ENCODE data around the gene MAPKAPK3. TPM values are rescaled to one million over a fixed set of nuclear protein-coding genes. Genes with fewer than 3 reads are reported as not detected.

The MAPKAPK3 gene
- total RNA-seq, 2 experiments from 2014 or later: 166 to 171 TPM

GRCh38 chr3:50610181-50610971 lies 6.6 kb upstream of the MAPKAPK3 start:
- peak overlapping the region; percentile 92 for H3K4me3 Mint-ChIP-seq
- H3K36me3 Mint-ChIP-seq: peaks cover 91% of the 10 kb centered on the region
- peak overlapping the region; percentile 100 for H3K27ac Mint-ChIP-seq
- H3K27me3 Mint-ChIP-seq: peaks cover 9% of the 10 kb centered on the region
- DNase-seq: peak; percentile 39
- no peaks in the 10 kb centered on the region for H3K9me3 Mint-ChIP-seq
- H3K4me1 Mint-ChIP-seq: peaks cover 53% of the 10 kb centered on the region

GRCh38 chr3:50610992-50611463 lies 5.9 kb upstream of the MAPKAPK3 start:
- Mint-ChIP-seq H3K4me1 (peaks cover 53% of the 10 kb centered on the region), H3K4me3 (peak overlapping the region; percentile 92), H3K27me3 (peaks cover 9% of the 10 kb centered on the region), H3K9me3 (no peaks in the 10 kb centered on the region), H3K27ac (peak overlapping the region; percentile 100), H3K36me3 (peaks cover 88% of the 10 kb centered on the region)
- no peak for DNase-seq

- Mint-ChIP-seq H3K4me3 (peak within 1 kb of the TSS; percentile 92), H3K9me3 (no peaks in the 10 kb centered on the region), H3K4me1 (peaks cover 57% of the 10 kb centered on the region), H3K27ac (peak within 1 kb of the TSS; percentile 100), H3K36me3 (peaks cover 84% of the 10 kb centered on the region), H3K27me3 (peaks cover 9% of the 10 kb centered on the region)
- peak; percentile 99 for DNase-seq
Observed at GRCh38 chr3:50611464-50612233, 5.3 kb upstream of the MAPKAPK3 start, which contains the start of gene CISH. CISH (minus strand) TSS chr3:50611774; CDS start chr3:50611650, 124 bp downstream.

- no peaks in the 10 kb centered on the region for H3K9me3 Mint-ChIP-seq
- H3K27me3 Mint-ChIP-seq: peaks cover 9% of the 10 kb centered on the region
- H3K4me3 Mint-ChIP-seq: peak overlapping the region; percentile 92
- H3K4me1 Mint-ChIP-seq: peaks cover 55% of the 10 kb centered on the region
- H3K36me3 Mint-ChIP-seq: peaks cover 77% of the 10 kb centered on the region
- peak overlapping the region; percentile 98 for H3K27ac Mint-ChIP-seq
- DNase-seq: no peak
Observed at GRCh38 chr3:50612234-50612882, 4.6 kb upstream of the MAPKAPK3 start.

GRCh38 chr3:50612970-50613846 lies 3.7 kb upstream of the MAPKAPK3 start:
- peaks cover 73% of the 10 kb centered on the region for H3K36me3 Mint-ChIP-seq
- H3K27ac Mint-ChIP-seq: peak overlapping the region; percentile 98
- no peak for DNase-seq
- H3K4me3 Mint-ChIP-seq: peak overlapping the region; percentile 92
- peaks cover 48% of the 10 kb centered on the region for H3K4me1 Mint-ChIP-seq
- peaks cover 9% of the 10 kb centered on the region for H3K27me3 Mint-ChIP-seq
- no peaks in the 10 kb centered on the region for H3K9me3 Mint-ChIP-seq

GRCh38 chr3:50615190-50615589 lies 1.8 kb upstream of the MAPKAPK3 start:
- Mint-ChIP-seq H3K4me1 (peaks cover 54% of the 10 kb centered on the region), H3K36me3 (peaks cover 71% of the 10 kb centered on the region), H3K9me3 (no peaks in the 10 kb centered on the region), H3K4me3 (peak overlapping the region; percentile 92), H3K27me3 (peaks cover 9% of the 10 kb centered on the region), H3K27ac (peak overlapping the region; percentile 95)
- DNase-seq: no peak

- peak; percentile 85 for DNase-seq
- H3K9me3 Mint-ChIP-seq: no peaks in the 10 kb centered on the region
- peaks cover 9% of the 10 kb centered on the region for H3K27me3 Mint-ChIP-seq
- peaks cover 60% of the 10 kb centered on the region for H3K4me1 Mint-ChIP-seq
- peak overlapping the region; percentile 92 for H3K4me3 Mint-ChIP-seq
- H3K36me3 Mint-ChIP-seq: peaks cover 70% of the 10 kb centered on the region
- peak overlapping the region; percentile 95 for H3K27ac Mint-ChIP-seq
Observed at GRCh38 chr3:50616003-50616769, 765 bp upstream of the MAPKAPK3 start.

GRCh38 chr3:50616770-50617095 lies 218 bp upstream of the MAPKAPK3 start:
- Mint-ChIP-seq H3K9me3 (no peaks in the 10 kb centered on the region), H3K27me3 (peaks cover 9% of the 10 kb centered on the region), H3K27ac (peak overlapping the region; percentile 95), H3K4me3 (peak overlapping the region; percentile 92), H3K36me3 (peaks cover 66% of the 10 kb centered on the region), H3K4me1 (peaks cover 61% of the 10 kb centered on the region)
- peak; percentile 96 for DNase-seq

- no peaks in the 10 kb centered on the region for H3K27me3 Mint-ChIP-seq
- H3K36me3 Mint-ChIP-seq: peaks cover 58% of the 10 kb centered on the region
- peak overlapping the region; percentile 93 for H3K27ac Mint-ChIP-seq
- peaks cover 62% of the 10 kb centered on the region for H3K4me1 Mint-ChIP-seq
- no peaks in the 10 kb centered on the region for H3K9me3 Mint-ChIP-seq
- H3K4me3 Mint-ChIP-seq: peak overlapping the region; percentile 91
- no peak for DNase-seq
Observed at GRCh38 chr3:50617911-50618481, 1.0 kb downstream of the MAPKAPK3 start.

GRCh38 chr3:50620420-50620819 lies 3.5 kb downstream of the MAPKAPK3 start:
- Mint-ChIP-seq H3K4me3 (peak overlapping the region; percentile 91), H3K4me1 (peaks cover 68% of the 10 kb centered on the region), H3K27ac (peak overlapping the region; percentile 79), H3K27me3 (no peaks in the 10 kb centered on the region), H3K9me3 (no peaks in the 10 kb centered on the region), H3K36me3 (peaks cover 55% of the 10 kb centered on the region)
- DNase-seq: no peak

GRCh38 chr3:50620820-50621219 lies 3.9 kb downstream of the MAPKAPK3 start:
- H3K4me3 Mint-ChIP-seq: peak overlapping the region; percentile 91
- peaks cover 53% of the 10 kb centered on the region for H3K36me3 Mint-ChIP-seq
- no peak for DNase-seq
- H3K4me1 Mint-ChIP-seq: peaks cover 64% of the 10 kb centered on the region
- H3K27ac Mint-ChIP-seq: peak overlapping the region; percentile 79
- no peaks in the 10 kb centered on the region for H3K27me3 Mint-ChIP-seq
- no peaks in the 10 kb centered on the region for H3K9me3 Mint-ChIP-seq

GRCh38 chr3:50622881-50623280 lies 5.9 kb downstream of the MAPKAPK3 start:
- no peaks in the 10 kb centered on the region for H3K9me3 Mint-ChIP-seq
- H3K4me3 Mint-ChIP-seq: no peak overlapping the region
- H3K36me3 Mint-ChIP-seq: peaks cover 59% of the 10 kb centered on the region

GRCh38 chr3:50623840-50624474 lies 7.0 kb downstream of the MAPKAPK3 start:
- peak overlapping the region; percentile 95 for H3K27ac Mint-ChIP-seq
- no peaks in the 10 kb centered on the region for H3K9me3 Mint-ChIP-seq
- H3K4me1 Mint-ChIP-seq: peaks cover 81% of the 10 kb centered on the region
- H3K36me3 Mint-ChIP-seq: peaks cover 53% of the 10 kb centered on the region
- no peaks in the 10 kb centered on the region for H3K27me3 Mint-ChIP-seq
- peak overlapping the region; percentile 72 for H3K4me3 Mint-ChIP-seq
- DNase-seq: peak; percentile 75

More at GRCh38 chr3:50622881-50623280, 5.9 kb downstream of the MAPKAPK3 start:
- Mint-ChIP-seq H3K27ac (peak overlapping the region; percentile 95), H3K4me1 (peaks cover 75% of the 10 kb centered on the region), H3K27me3 (no peaks in the 10 kb centered on the region)
- no peak for DNase-seq
